ENCODE measurements around the gene KICS2. TPM values are rescaled to one million over a fixed set of nuclear protein-coding genes. Genes with fewer than 3 reads are reported as not detected.

KICS2 gene
- total and polyA plus RNA-seq, 2 donors = 4.4 to 9.9 TPM

DNA sequence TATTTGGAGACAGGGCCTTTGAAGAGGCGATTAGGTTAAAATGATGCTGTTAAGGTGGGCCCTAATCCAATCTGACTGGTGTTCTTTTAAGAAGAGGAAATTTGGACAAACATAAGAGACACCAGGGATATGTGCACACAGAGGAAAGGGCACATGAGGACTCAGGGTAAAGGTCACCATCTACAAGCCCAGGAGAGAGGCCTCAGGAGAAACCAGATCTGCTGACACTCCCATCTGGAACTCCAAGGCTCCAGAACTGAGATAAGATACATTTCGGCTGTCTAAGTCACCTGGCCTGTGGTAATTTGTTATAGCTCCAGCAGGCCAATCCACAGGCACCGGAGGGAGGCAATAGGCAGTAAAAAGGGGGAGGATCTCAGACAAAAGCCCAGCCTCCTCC is 48.6 kb downstream of the KICS2 start:
- DNase-seq (ENCODE audit: low read depth in 6 of 9, low spot score in 9 of 9) = no peak
- Histone ChIP-seq H3K27me3 (ENCODE audit: control insufficient read depth in 2 of 2, insufficient read depth in 1 of 2, low read length in 1 of 2) (no peaks in the 10 kb centered on the region), H3K4me3 (ENCODE audit: low read length in 2 of 2) (no peak overlapping the region), H3K9me3 (ENCODE audit: control insufficient read depth in 2 of 2, insufficient read depth in 1 of 2, low read length in 1 of 2) (no peaks in the 10 kb centered on the region), H3K27ac (ENCODE audit: low read depth in 1 of 2, low read length in 1 of 2) (no peak overlapping the region), H3K4me1 (ENCODE audit: control insufficient read depth in 2 of 2, insufficient read depth in 2 of 2, low read length in 2 of 2) (no peaks in the 10 kb centered on the region), H3K36me3 (ENCODE audit: control insufficient read depth in 2 of 2, insufficient read depth in 2 of 2, low read length in 1 of 2) (no peaks in the 10 kb centered on the region)
- WGBS = 97% methylated on average over 3 of the region's 3 CpGs

Other genes starting within 250 kb of the KICS2 start
- 3.7 TPM for gene C12orf56, start 168.5 kb upstream of the KICS2 start, total RNA-seq
- gene C12orf56, start 168.5 kb upstream of the KICS2 start, polyA plus RNA-seq = 7.1 TPM
- 42.8 TPM for gene XPOT, start 182.1 kb upstream of the KICS2 start, total RNA-seq
- 24.6 TPM for gene XPOT, start 182.1 kb upstream of the KICS2 start, polyA plus RNA-seq
- gene TBK1, start 229.8 kb upstream of the KICS2 start, total RNA-seq = 10.6 TPM
- gene TBK1, start 229.8 kb upstream of the KICS2 start, polyA plus RNA-seq = 18.8 TPM

All from thymus (tissue), 11 donors.